Subcutaneous adipose tissue (tissue), 4 donors: Measurements from ENCODE around the gene MED14. TPM values are rescaled to one million over a fixed set of nuclear protein-coding genes. Genes with fewer than 3 reads are reported as not detected.

ENCODE experiments used
- total RNA-seq, 4 donors: library from RNA; depleted of rRNA; stranded (reverse); fragments of >200 nt; gene quantifications; one replicate each; pipeline ENCODE4 v1.1.0, GENCODE V29; 2016
- TF ChIP-seq, protein P1 (sequence below): fragments of 450-650 bp; IDR thresholded peaks from one replicate; pipeline ENCODE4 v1.5.1; 2016; ENCODE audit warnings: low read depth, mild to moderate bottlenecking, control low read depth, antibody characterized with exemption, moderate library complexity

Gene MED14
- total RNA-seq, 4 donors from 2014 or later = 24.7 to 39.3 (median 31.8) TPM

DNA sequence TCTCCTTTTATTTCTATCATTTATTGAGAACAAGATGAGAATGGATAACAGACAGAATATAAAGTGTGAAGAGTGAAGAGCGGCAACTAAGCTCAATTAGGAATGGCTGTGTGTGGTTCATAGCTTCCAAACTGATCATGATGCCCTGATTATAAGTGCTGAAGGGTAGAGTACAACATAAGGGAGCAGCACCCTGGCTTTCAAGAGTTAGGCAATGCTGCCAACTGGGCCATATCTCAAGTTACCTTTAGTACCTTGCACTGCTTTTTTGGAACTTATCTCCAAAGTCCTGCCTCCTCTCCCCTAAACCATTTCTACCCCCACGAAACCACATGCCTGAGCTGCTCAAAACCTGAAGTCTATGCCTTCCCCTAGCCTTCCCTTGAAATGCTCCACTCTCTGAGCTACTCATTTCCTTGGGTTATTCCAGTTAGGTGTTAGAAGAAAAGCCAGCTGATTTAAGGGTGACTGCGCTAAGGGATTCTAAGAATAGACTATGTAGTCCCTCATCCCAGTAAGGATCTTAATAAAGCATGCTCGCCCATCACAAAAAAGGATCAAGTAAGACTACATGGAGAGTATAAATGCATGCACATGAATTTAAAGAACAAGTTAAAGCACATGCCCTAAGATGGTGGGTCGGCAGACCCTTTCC is 29.6 kb downstream of the MED14 start:
- TF ChIP-seq, protein P1, sequence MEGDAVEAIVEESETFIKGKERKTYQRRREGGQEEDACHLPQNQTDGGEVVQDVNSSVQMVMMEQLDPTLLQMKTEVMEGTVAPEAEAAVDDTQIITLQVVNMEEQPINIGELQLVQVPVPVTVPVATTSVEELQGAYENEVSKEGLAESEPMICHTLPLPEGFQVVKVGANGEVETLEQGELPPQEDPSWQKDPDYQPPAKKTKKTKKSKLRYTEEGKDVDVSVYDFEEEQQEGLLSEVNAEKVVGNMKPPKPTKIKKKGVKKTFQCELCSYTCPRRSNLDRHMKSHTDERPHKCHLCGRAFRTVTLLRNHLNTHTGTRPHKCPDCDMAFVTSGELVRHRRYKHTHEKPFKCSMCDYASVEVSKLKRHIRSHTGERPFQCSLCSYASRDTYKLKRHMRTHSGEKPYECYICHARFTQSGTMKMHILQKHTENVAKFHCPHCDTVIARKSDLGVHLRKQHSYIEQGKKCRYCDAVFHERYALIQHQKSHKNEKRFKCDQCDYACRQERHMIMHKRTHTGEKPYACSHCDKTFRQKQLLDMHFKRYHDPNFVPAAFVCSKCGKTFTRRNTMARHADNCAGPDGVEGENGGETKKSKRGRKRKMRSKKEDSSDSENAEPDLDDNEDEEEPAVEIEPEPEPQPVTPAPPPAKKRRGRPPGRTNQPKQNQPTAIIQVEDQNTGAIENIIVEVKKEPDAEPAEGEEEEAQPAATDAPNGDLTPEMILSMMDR = no peak

DNA sequence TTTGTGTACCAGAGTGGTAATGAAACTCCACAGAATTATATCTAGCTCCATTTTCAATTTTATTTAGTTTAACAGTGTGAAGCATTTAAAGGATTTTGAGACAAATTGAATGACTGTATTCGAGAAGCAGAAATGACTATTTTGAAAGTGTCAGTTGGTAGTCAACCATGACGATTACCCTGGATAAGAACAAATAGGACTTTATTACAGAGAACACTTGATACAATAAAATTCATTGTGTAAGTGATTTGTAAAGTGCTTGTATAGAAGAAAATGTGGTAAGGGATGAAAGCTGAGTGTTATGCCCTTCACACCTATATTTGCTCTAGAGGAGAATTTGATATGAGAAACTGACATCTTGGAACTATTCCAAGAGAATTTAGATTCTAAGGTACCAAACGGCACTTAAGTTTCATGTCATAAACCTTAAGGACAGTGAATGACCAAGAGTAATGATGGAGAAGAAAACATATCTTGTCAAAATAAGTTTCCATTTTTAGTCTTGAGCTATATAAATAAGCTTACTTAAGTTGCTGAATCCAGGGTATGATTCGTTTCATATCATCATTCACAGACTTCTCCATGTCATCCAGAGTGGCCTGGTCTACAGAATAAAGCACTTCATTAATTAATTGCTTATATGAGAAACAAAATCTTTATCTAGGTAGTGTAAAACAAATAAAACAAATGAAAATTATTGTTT is 34.6 kb downstream of the MED14 start:
- TF ChIP-seq, protein P1 = no peak

DNA sequence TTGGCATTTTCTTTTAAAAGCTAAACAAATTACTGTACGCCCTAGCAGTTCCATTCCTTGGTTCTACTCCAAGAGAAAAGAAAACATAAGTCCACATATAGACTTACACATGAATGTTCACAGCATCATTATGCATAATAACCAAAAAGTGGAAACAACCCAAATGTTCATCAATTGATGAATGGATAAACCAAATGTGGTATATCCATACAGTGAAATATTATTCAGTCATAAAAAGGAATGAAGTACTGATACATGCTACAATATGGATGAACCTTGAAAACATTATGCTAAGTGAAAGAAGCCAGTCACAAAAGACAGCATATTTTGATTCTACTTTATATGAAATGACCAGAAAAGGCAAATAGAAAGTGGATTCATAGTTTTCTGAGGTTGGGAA is 36.5 kb downstream of the MED14 start:
- TF ChIP-seq, protein P1 = no peak

DNA sequence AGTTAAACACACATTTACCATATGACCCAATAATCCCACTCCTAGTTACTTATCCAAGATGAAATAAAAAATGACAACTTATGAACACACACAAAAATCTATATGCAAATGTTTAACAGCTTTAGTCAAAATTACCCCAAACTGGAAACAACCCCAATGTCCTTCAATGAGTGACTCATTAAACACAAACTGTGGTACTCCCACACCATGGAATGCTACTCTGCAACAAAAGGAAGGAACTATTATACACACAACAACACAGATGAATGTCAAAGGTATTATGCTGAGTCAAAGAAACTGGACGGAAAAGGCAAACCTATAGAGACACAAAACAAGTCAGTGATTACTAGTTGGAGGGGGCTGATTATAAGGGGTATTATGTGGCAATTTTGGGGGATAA is 40.5 kb downstream of the MED14 start:
- TF ChIP-seq, protein P1 = no peak

DNA sequence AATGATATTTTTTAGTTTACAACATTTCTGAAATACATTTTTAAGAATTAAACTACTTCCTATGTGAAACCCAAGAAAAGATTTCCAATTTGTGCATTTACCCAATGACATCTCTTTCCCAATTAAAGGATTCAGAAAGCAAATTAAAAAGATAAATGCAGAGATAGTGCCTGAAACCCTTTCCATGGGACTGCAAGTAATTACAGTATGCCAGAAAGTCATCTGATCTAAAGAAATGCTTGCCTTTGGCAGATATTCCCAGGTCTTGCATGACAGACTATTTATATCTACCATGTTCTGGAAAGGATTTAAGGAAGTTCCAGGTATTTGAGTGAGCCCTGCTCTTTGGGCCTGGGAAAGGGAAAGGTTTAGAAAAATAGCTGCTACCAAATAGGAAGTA is 46.4 kb downstream of the MED14 start:
- TF ChIP-seq, protein P1 = no peak

DNA sequence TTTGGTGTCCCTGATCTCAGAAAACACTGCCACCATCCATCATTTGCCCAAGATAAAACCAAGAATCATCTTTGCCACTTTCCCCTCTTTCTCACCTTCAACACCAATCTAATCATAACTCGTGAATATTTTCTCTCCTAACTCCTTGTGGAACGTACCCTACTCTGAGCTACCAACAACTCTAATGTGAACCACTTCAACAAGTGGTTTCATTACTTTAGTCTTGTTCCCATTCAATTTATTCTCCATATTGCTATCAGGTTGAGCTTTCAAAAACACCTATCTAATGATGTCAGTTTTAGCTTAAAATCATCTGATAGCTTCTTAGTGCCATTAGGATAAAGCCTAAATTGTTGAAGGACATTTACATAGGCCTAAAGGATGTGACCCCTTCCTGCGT is 48.2 kb downstream of the MED14 start:
- TF ChIP-seq, protein P1 = no peak

DNA sequence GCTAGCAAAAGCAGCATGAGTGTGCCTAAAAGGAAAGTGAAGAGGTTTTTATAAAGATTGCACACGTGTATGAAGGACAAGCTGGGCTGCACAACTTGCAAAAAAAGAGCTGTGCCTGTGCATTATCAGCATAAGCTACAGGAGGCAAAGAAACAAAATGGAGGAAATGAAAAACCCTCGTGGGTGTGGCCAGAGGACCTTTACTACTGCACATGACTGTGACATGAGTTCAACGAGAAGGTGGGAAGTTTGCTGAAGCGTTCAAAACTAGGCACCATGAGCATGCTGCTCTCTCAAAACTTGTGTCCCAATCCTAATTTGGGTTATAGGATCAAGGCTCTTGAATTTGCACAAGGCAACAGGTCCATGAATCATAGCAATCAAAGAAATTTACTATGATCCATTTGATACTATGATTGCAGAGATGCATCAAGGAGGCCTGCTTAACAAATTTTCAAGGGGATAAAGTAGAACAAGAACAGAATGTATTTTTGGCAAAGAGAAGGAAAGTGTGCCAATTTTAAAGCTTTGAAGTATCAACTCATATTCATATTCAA is 49.9 kb downstream of the MED14 start:
- TF ChIP-seq, protein P1 = no peak
